GM06990 (cell line): ENCODE results near the gene PEX1.

Experiments
- DNase-seq: peaks from one replicate; pipeline ENCODE4 v3.0.0-alpha.2; 2011; ENCODE audit not compliant: insufficient read length; ENCODE audit errors: extremely low read depth
- H3K27me3 ChIP-seq: replicated peaks from 2 replicates; pipeline ENCODE4 v1.6.0; 2011; ENCODE audit warnings: low read length; ENCODE audit not compliant: control insufficient read depth, insufficient read depth
- H3K36me3 ChIP-seq: 2 replicates; pipeline ENCODE4 v1.5.1; 2011; ENCODE audit warnings: low read length; ENCODE audit not compliant: control insufficient read depth, insufficient read depth
- H3K4me3 ChIP-seq: replicated peaks from 2 replicates; pipeline ENCODE4 v1.5.1; 2011; ENCODE audit warnings: low read depth, mild to moderate bottlenecking, control low read depth, low read length
- CTCF ChIP-seq: IDR thresholded peaks from 2 replicates; pipeline ENCODE4 v1.5.1; 2011; ENCODE audit warnings: low read length, control low read depth, mild to moderate bottlenecking, inconsistent platforms; ENCODE audit not compliant: insufficient read depth, poor library complexity, severe bottlenecking

The PEX1 gene

GRCh38 chr7:92460109-92460508 is 68.2 kb downstream of the PEX1 start:
- TF ChIP-seq CTCF, result no peak
- H3K36me3 ChIP-seq, result peaks cover 4% of the 10 kb centered on the region
- H3K4me3 ChIP-seq, result no peak overlapping the region
- no peak for DNase-seq
- no peaks in the 10 kb centered on the region for H3K27me3 ChIP-seq

GRCh38 chr7:92456236-92456635 is 72.1 kb downstream of the PEX1 start:
- no peak overlapping the region for H3K4me3 ChIP-seq
- DNase-seq, result no peak
- peaks cover 12% of the 10 kb centered on the region for H3K36me3 ChIP-seq
- H3K27me3 ChIP-seq, result no peaks in the 10 kb centered on the region
- no peak for TF ChIP-seq CTCF

- no peaks in the 10 kb centered on the region for H3K27me3 ChIP-seq
- peaks cover 12% of the 10 kb centered on the region for H3K36me3 ChIP-seq
- no peak for DNase-seq
- no peak for TF ChIP-seq CTCF
- H3K4me3 ChIP-seq, result no peak overlapping the region
Observed at GRCh38 chr7:92451645-92452044, 76.7 kb downstream of the PEX1 start.

GRCh38 chr7:92448205-92448747 is 80.0 kb downstream of the PEX1 start:
- peak; percentile 48 for TF ChIP-seq CTCF
- peaks cover 5% of the 10 kb centered on the region for H3K36me3 ChIP-seq
- H3K4me3 ChIP-seq, result peak overlapping the region; percentile 95
- no peak for DNase-seq
- H3K27me3 ChIP-seq, result no peaks in the 10 kb centered on the region

- TF ChIP-seq CTCF, result peak; percentile 88
- peak; percentile 84 for DNase-seq
- Histone ChIP-seq H3K36me3 (peaks cover 5% of the 10 kb centered on the region), H3K27me3 (no peaks in the 10 kb centered on the region), H3K4me3 (peak within 1 kb of the TSS; percentile 95)
Observed at GRCh38 chr7:92447345-92448204, 80.7 kb downstream of the PEX1 start, which contains the start of gene GATAD1. GATAD1 (plus strand) TSS chr7:92447482; CDS start chr7:92447730, 248 bp downstream.
